GM12878 (cell line): ENCODE measurements around the gene NEU3. TPM values are rescaled to one million over a fixed set of nuclear protein-coding genes. Genes with fewer than 3 reads are reported as not detected.

Source experiments
- ATAC-seq: fragments of 200-7000 bp; cut with Tn5 transposase; 3 replicates; pipeline ENCODE4 v1.9.1; 2020; ENCODE audit warnings: mild to moderate bottlenecking, moderate library complexity
- Bru-seq: library from RNA; stranded (reverse); fragments of 400-500 nt; gene quantifications from one replicate; lab custom pipeline; 2021; lab: Mats Ljungman, UMichigan
- BruChase-seq, 2 experiments: library from RNA; stranded (reverse); fragments of 400-500 nt; gene quantifications; one replicate each; lab custom pipeline; 2021; lab: Mats Ljungman, UMichigan
- BruUV-seq: library from RNA; stranded (reverse); fragments of 400-500 nt; replicated peaks from 2 replicates; lab custom pipeline; 2021; lab: Mats Ljungman, UMichigan
- CTCF ChIA-PET: fragments of 300-600 bp; sonication (Branson Sonifier 250); formaldehyde crosslinking; extraction: SDS; loops from one replicate; lab custom pipeline; 2021; ENCODE audit warnings: inconsistent platforms; lab: Yijun Ruan, JAX
- POLR2A ChIA-PET: fragments of 350-600 bp; formaldehyde crosslinking; extraction: SDS; loops from one replicate; lab custom pipeline; 2021; ENCODE audit warnings: inconsistent platforms; lab: Charles Lee
- RAD21 ChIA-PET: fragments of 300-600 bp; sonication (Branson Sonifier 250); formaldehyde crosslinking; loops from one replicate; lab custom pipeline; 2023; ENCODE audit warnings: antibody characterized with exemption; ENCODE audit not compliant: unreplicated experiment; lab: Charles Lee
- SMC1A ChIA-PET: fragments of 300-600 bp; sonication (Branson Sonifier 250); formaldehyde crosslinking; loops from one replicate; lab custom pipeline; 2023; ENCODE audit not compliant: unreplicated experiment, uncharacterized antibody; lab: Charles Lee
- DNase-seq: peaks from one replicate; pipeline ENCODE4 v3.0.0-alpha.2; 2011; ENCODE audit warnings: low read depth, low spot score
- FAIRE-seq: peaks from 3 replicates; lab custom pipeline; 2011; peaks lifted over from hg19 to GRCh38; lab: Jason Lieb, UNC
- H2AFZ ChIP-seq: 2 replicates; pipeline ENCODE4 v1.6.0; 2011; ENCODE audit warnings: low read depth, low read length, control low read depth; ENCODE audit not compliant: control insufficient read depth
- H3K27ac ChIP-seq: 2 replicates; pipeline ENCODE4 v1.5.1; 2011; ENCODE audit warnings: control low read depth; ENCODE audit not compliant: control insufficient read depth, insufficient read depth
- H3K27me3 ChIP-seq, 2 experiments: replicated peaks in 1 of 2; 2 replicates each; pipeline versions ENCODE4 v1.6.0 to v1.6.1; 2011; ENCODE audit warnings: low read length in 1 of 2; ENCODE audit not compliant: control insufficient read depth in 2 of 2, insufficient read depth in 2 of 2
- H3K36me3 ChIP-seq, 2 experiments: 2 replicates each; pipeline ENCODE4 v1.5.1; 2011; ENCODE audit warnings: low read length in 1 of 2; ENCODE audit not compliant: control insufficient read depth in 2 of 2, insufficient read depth in 2 of 2
- H3K4me1 ChIP-seq: 2 replicates; pipeline ENCODE4 v1.6.1; 2011; ENCODE audit warnings: mild to moderate bottlenecking, low read length, moderate library complexity, mixed read lengths; ENCODE audit not compliant: control insufficient read depth, insufficient read depth
- H3K4me2 ChIP-seq: 2 replicates; pipeline ENCODE4 v1.6.0; 2011; ENCODE audit warnings: control low read depth; ENCODE audit not compliant: control insufficient read depth, insufficient read depth
- H3K4me3 ChIP-seq: fragments of 200-600 bp; sonication (generic); 2 replicates; pipeline ENCODE4 v1.5.1; 2016
- H3K79me2 ChIP-seq: 2 replicates; pipeline ENCODE4 v1.6.0; 2011; ENCODE audit warnings: low read length; ENCODE audit not compliant: control insufficient read depth, insufficient read depth
- H3K9ac ChIP-seq: 2 replicates; pipeline ENCODE4 v1.8.0; 2011; ENCODE audit warnings: low read length, control low read depth, mixed read lengths; ENCODE audit not compliant: control insufficient read depth, insufficient read depth
- H3K9me3 ChIP-seq: replicated peaks from 3 replicates; pipeline ENCODE4 v1.5.1; 2011; ENCODE audit warnings: mild to moderate bottlenecking, low read length; ENCODE audit not compliant: control insufficient read depth, insufficient read depth
- H4K20me1 ChIP-seq: 2 replicates; pipeline ENCODE4 v1.6.0; 2011; ENCODE audit not compliant: control insufficient read depth, insufficient read depth
- BACH1 ChIP-seq: fragments of 450-650 bp; IDR thresholded peaks from 2 replicates; pipeline ENCODE4 v1.6.1; 2017; ENCODE audit warnings: mild to moderate bottlenecking, borderline replicate concordance
- CHD1 ChIP-seq: IDR thresholded peaks from 2 replicates; pipeline ENCODE4 v1.6.1; 2012; ENCODE audit warnings: low read depth, low read length, improper control_type of control experiment
- CTCF ChIP-seq, 3 experiments: IDR thresholded peaks in 2 of 3; conservative IDR thresholded peaks in 1 of 3; 2 replicates each; pipeline ENCODE4 v1.5.1; 2011; ENCODE audit warnings: low read depth in 3 of 3, low read length in 3 of 3, mild to moderate bottlenecking in 3 of 3, control low read depth in 2 of 3, moderate library complexity in 2 of 3, inconsistent platforms in 1 of 3, mixed read lengths in 1 of 3; ENCODE audit not compliant: control insufficient read depth in 2 of 3, insufficient read depth in 1 of 3; ENCODE audit errors: extremely low read depth in 1 of 3
- EGR1 ChIP-seq, 2 experiments: IDR thresholded peaks; 1 replicate in 1 of 2; 2 replicates in 1 of 2; pipeline ENCODE4 v1.6.1; 2011 to 2012; ENCODE audit warnings: low read depth in 2 of 2, low read length in 2 of 2, borderline replicate concordance in 1 of 2, mild to moderate bottlenecking in 1 of 2, moderate library complexity in 1 of 2
- ESRRA ChIP-seq: IDR thresholded peaks from 2 replicates; pipeline ENCODE4 v1.6.1; 2012; ENCODE audit warnings: mild to moderate bottlenecking, low read length, improper control_type of control experiment
- MYB ChIP-seq: fragments of 150-350 bp; IDR thresholded peaks from 2 replicates; pipeline ENCODE4 v1.6.1; 2014; ENCODE audit warnings: mild to moderate bottlenecking, low read depth, low read length, borderline replicate concordance
- NBN ChIP-seq: fragments of 450-650 bp; IDR thresholded peaks from 2 replicates; pipeline ENCODE4 v1.6.1; 2016
- POLR2A ChIP-seq: IDR thresholded peaks from 2 replicates; pipeline ENCODE4 v1.6.1; 2011; ENCODE audit warnings: low read depth, mild to moderate bottlenecking, low read length
- RBBP5 ChIP-seq: fragments of 200-600 bp; sonication (generic); conservative IDR thresholded peaks from 2 replicates; pipeline ENCODE4 v1.6.1; 2016
- REST ChIP-seq: IDR thresholded peaks from 2 replicates; pipeline ENCODE4 v1.6.1; 2012; ENCODE audit warnings: mild to moderate bottlenecking, low read depth, low read length
- SUPT20H ChIP-seq: IDR thresholded peaks from 2 replicates; pipeline ENCODE4 v1.6.1; 2011; ENCODE audit warnings: low read depth, mild to moderate bottlenecking, low read length, moderate library complexity, borderline replicate concordance; ENCODE audit not compliant: control insufficient read depth
- SUZ12 ChIP-seq: fragments of 200-600 bp; sonication (generic); IDR thresholded peaks from one replicate; pipeline ENCODE4 v1.6.1; 2018; ENCODE audit warnings: antibody characterized with exemption, mild to moderate bottlenecking; ENCODE audit not compliant: unreplicated experiment
- YY1 ChIP-seq: IDR thresholded peaks from 2 replicates; pipeline ENCODE4 v1.6.1; 2011; ENCODE audit warnings: low read depth, mild to moderate bottlenecking, low read length
- WGBS: methylation state at CpG from one replicate; pipeline ENCODE4 v1.1.6; 2016; ENCODE audit warnings: low lambda C conversion rate; ENCODE audit not compliant: insufficient replicate concordance, insufficient coverage; ENCODE audit errors: missing lambda C conversion rate; 5-methylcytosine and 5-hydroxymethylcytosine counted together
- in situ Hi-C: fragments of 300-500 bp; cut with MboI; formaldehyde crosslinking; loops from 9 replicates; pipeline ENCODE4 v1.14.3; 2018; ENCODE audit warnings: mixed read lengths
- intact Hi-C: fragments of 100-400 bp; cut with micrococcal nuclease; formaldehyde crosslinking; loops from one replicate; pipeline ENCODE4 v1.14.2; 2022; ENCODE audit not compliant: unreplicated experiment
- long read RNA-seq, 2 experiments: library from polyadenylated mRNA; unstranded; transcript quantifications; one replicate each; pipeline ENCODE4 v2.0.0, GENCODE V29; 2019 to 2020
- polyA minus RNA-seq, 3 experiments: library from RNA; depleted of rRNA, polyadenylated mRNA; stranded (reverse); fragments of >200 nt; gene quantifications; 2 replicates each; pipeline ENCODE4 v1.2.3, GENCODE V29; 2011
- polyA plus RNA-seq, 11 experiments: library from polyadenylated mRNA; depleted of rRNA in 4 of 11; unstranded in 6 of 11; stranded (reverse) in 5 of 11; fragments of >200 nt; fragmentation: Nextera tagmentation in 4 of 11; fragmentation: Illumina TruSeq in 1 of 11; extraction: Ambion mirVana in 4 of 11; extraction: Trizol in 1 of 11; gene quantifications; 1 replicate in 1 of 11; 2 replicates in 10 of 11; pipeline versions ENCODE4 v1.2.1 to v1.2.3, GENCODE V29; 2011 to 2016; ENCODE audit warnings: inconsistent platforms in 2 of 11, missing spikeins in 2 of 11, low read depth in 1 of 11
- total RNA-seq, 4 experiments: library from RNA; depleted of rRNA in 3 of 4; stranded (reverse); fragments of >200 nt in 3 of 4; fragmentation: Illumina TruSeq in 1 of 4; extraction: Trizol in 1 of 4; gene quantifications; 2 replicates each; pipeline versions ENCODE4 v1.2.1 to v1.2.3, GENCODE V29; 2013 to 2021

NEU3 gene
- 40.3 and 47.0 TPM in 2 replicates for total RNA-seq (2013; cell fraction: nucleolus; rRNA removed)
- total RNA-seq (2014; rRNA removed) (17.3 and 18.1 TPM in 2 replicates), total RNA-seq (2014; rRNA removed; fragmentation: Illumina TruSeq; extraction: Trizol) (14.8 and 15.4 TPM in 2 replicates), total RNA-seq (2021) (13.3 and 13.9 TPM in 2 replicates), polyA plus RNA-seq (2011; rRNA removed) (13.4 and 14.8 TPM in 2 replicates), polyA plus RNA-seq (2014; fragmentation: Illumina TruSeq; extraction: Trizol) (13.4 and 13.9 TPM in 2 replicates), polyA plus RNA-seq (2014; fragmentation: Nextera tagmentation; extraction: Ambion mirVana) (1 to 10 TPM; 2.5 TPM), polyA plus RNA-seq (2014; rRNA removed) (15.4 and 20.3 TPM in 2 replicates), polyA plus RNA-seq (2016; fragmentation: Nextera tagmentation; extraction: Ambion mirVana) (10 to 100 TPM in 1 of 2 experiments, 1 to 10 TPM in 1; 9.7 to 11.0 TPM), polyA minus RNA-seq (2011; rRNA and poly(A)+ RNA removed) (26.6 and 33.3 TPM in 2 replicates), Bru-seq, nascent RNA (percentile 72 among the genes with signal in this experiment), BruChase-seq, experiment 1, labeled RNA remaining after a 6-hour chase (percentile 83 among the genes with signal in this experiment), BruChase-seq, experiment 2, labeled RNA remaining after a 2-hour chase (percentile 86 among the genes with signal in this experiment)
- polyA plus RNA-seq (2011; ENCODE audit: low read depth), result 6.7 TPM
- 16.3 and 19.0 TPM in 2 replicates for polyA plus RNA-seq (2011; cell fraction: cytosol; rRNA removed)
- 21.9 and 22.6 TPM in 2 replicates for polyA plus RNA-seq (2011; cell fraction: nucleus; rRNA removed)
- polyA plus RNA-seq (2012), result 7.8 and 8.6 TPM in 2 replicates
- 12.3 and 13.1 TPM in 2 replicates for polyA minus RNA-seq (2011; cell fraction: cytosol; rRNA and poly(A)+ RNA removed)
- polyA minus RNA-seq (2011; cell fraction: nucleus; rRNA and poly(A)+ RNA removed), result 14.0 and 25.3 TPM in 2 replicates
- long read RNA-seq, experiment 1, partial matches to known transcripts, result 0 of 1 reads
- long read RNA-seq, experiment 1, other reads (novel, unspliced or antisense), result 1 of 1 reads
- long read RNA-seq, experiment 2, partial matches to known transcripts, result 0 of 5 reads
- long read RNA-seq, experiment 2, other reads (novel, unspliced or antisense), result 4 of 5 reads

- Histone ChIP-seq H3K79me2 (peaks cover 36% of the 10 kb centered on the region), H3K4me1 (peaks cover 13% of the 10 kb centered on the region), H4K20me1 (no peaks in the 10 kb centered on the region), H3K9me3 (no peaks in the 10 kb centered on the region), H2AFZ (peak within 1 kb of the TSS; percentile 65), H3K4me3 (peak within 1 kb of the TSS; percentile 100), H3K4me2 (peak within 1 kb of the TSS; percentile 73), H3K27me3 (no peaks in the 10 kb centered on the region), H3K27ac (peak within 1 kb of the TSS; percentile 45), H3K9ac (peak within 1 kb of the TSS; percentile 64), H3K36me3 (no peaks in the 10 kb centered on the region)
- WGBS, result 1% methylated on average over 28 of the region's 46 CpGs
- intact Hi-C loops (loop anchor here (2.0 kb wide), 1 partner anchor 40 kb away; the partner anchor contains the start of genes SPCS2 and XRRA1), in situ Hi-C loops (no loop called here)
- peak; percentile 96 for FAIRE-seq
- ATAC-seq, result peak; percentile 94
- ChIA-PET POLR2A (interaction anchor here (0.6 to 1.6 kb wide), 11 partner anchors 9 to 817 kb away, joined by 3 to 5 read pairs (median 4); no protein-coding TSS in a partner anchor), CTCF (interaction anchor here (0.6 to 1.5 kb wide), 8 partner anchors 9 to 254 kb away, joined by 3 to 7 read pairs (median 4); no protein-coding TSS in a partner anchor), SMC1A (interaction anchor here (0.7 to 2.3 kb wide), 13 partner anchors 8 to 217 kb away, joined by 3 to 6 read pairs (median 4); no protein-coding TSS in a partner anchor), RAD21 (interaction anchor here (0.7 to 1.8 kb wide), 9 partner anchors 13 to 216 kb away, joined by 3 to 10 read pairs (median 3); partner anchors contain the start of genes SPCS2 and XRRA1)
- BruUV-seq, result no TSS peak
- peak; percentile 59 for DNase-seq
- 0 out of 2 replicates have a peak, but pooled peaks have one; percentile 40 for TF ChIP-seq MYB
- TF ChIP-seq ESRRA, result no peak
- no peak for TF ChIP-seq SUZ12
- TF ChIP-seq POLR2A, result peak; percentile 93
- TF ChIP-seq CHD1, result no peak
- TF ChIP-seq BACH1, result peak; percentile 51; the same call in 1 of the 2 replicates
- TF ChIP-seq CTCF (IDR thresholded peaks at IDR 0.05 in 2 of 3, conservative IDR thresholded peaks at IDR 0.05 in 1 of 3; ENCODE audit: control insufficient read depth in 2 of 3, extremely low read depth in 1 of 3, insufficient read depth in 1 of 3, low read depth in 3 of 3, low read length in 3 of 3), result no peak
- no peak for TF ChIP-seq SUPT20H
- TF ChIP-seq NBN, result 0 out of 2 replicates have a peak, but pooled peaks have one; percentile 28
- TF ChIP-seq RBBP5, result no peak
- no peak for TF ChIP-seq YY1
- no peak; a peak in 1 of 3 replicates for TF ChIP-seq EGR1 (IDR thresholded peaks at IDR 0.05; ENCODE audit: borderline replicate concordance in 1 of 2, low read depth in 2 of 2, low read length in 2 of 2)
- no peak for TF ChIP-seq REST
Measured at GRCh38 chr11:74988541-74989259, at the start of gene NEU3. Gene NEU3, plus strand, starts transcription at chr11:74988933. Its CDS starts 128 bp downstream, at chr11:74989061.
